ENCODE measurements around the gene NINL. TPM values are rescaled to one million over a fixed set of nuclear protein-coding genes. Genes with fewer than 3 reads are reported as not detected.

Gene NINL
- total RNA-seq, 3 donors from 2014 or later, result 0.61 to 0.71 (median 0.66) TPM

GRCh38 chr20:25422032-25422431, 163.3 kb downstream of the NINL start:
- ATAC-seq (no peak), DNase-seq (no peak)
- H3K4me3 Mint-ChIP-seq, result no peak overlapping the region
- no peaks in the 10 kb centered on the region for H3K27me3 Mint-ChIP-seq (ENCODE audit: low read depth)
- H3K36me3 Mint-ChIP-seq (ENCODE audit: insufficient read depth), result no peaks in the 10 kb centered on the region
- H3K9me3 Mint-ChIP-seq, result no peaks in the 10 kb centered on the region
- no peaks in the 10 kb centered on the region for H3K4me1 Mint-ChIP-seq (ENCODE audit: low read depth)

GRCh38 chr20:25421102-25421501, 164.2 kb downstream of the NINL start:
- Mint-ChIP-seq H3K27me3 (ENCODE audit: low read depth) (no peaks in the 10 kb centered on the region), H3K36me3 (ENCODE audit: insufficient read depth) (no peaks in the 10 kb centered on the region), H3K9me3 (no peaks in the 10 kb centered on the region), H3K4me1 (ENCODE audit: low read depth) (no peaks in the 10 kb centered on the region), H3K4me3 (no peak overlapping the region)
- DNase-seq (no peak), ATAC-seq (no peak)

GRCh38 chr20:25418776-25419175, 166.6 kb downstream of the NINL start:
- DNase-seq, result no peak
- H3K4me3 Mint-ChIP-seq, result no peak overlapping the region
- no peaks in the 10 kb centered on the region for H3K27me3 Mint-ChIP-seq (ENCODE audit: low read depth)
- ATAC-seq, result no peak
- no peaks in the 10 kb centered on the region for H3K36me3 Mint-ChIP-seq (ENCODE audit: insufficient read depth)
- no peaks in the 10 kb centered on the region for H3K4me1 Mint-ChIP-seq (ENCODE audit: low read depth)
- no peaks in the 10 kb centered on the region for H3K9me3 Mint-ChIP-seq

DNA sequence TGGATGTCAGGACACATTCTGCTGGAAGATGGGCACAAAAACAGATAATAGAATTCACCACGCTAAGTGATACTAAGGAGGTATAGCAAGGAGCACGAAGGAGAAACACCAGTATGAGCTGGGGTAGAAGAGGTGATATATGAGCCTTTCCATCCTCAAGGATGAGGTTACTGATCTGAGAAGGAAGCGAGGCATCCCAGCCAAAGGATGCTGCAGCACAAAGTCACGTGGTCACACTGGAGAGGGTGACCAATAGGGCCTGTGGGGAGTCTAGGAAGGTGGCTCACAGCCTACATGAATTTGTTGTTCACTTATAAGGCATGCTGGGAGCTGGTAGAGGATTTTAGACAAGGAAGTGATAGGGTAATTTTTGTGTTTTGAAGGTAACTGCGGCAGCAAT, 176.4 kb downstream of the NINL start:
- no peak for ATAC-seq
- DNase-seq, result no peak

DNA sequence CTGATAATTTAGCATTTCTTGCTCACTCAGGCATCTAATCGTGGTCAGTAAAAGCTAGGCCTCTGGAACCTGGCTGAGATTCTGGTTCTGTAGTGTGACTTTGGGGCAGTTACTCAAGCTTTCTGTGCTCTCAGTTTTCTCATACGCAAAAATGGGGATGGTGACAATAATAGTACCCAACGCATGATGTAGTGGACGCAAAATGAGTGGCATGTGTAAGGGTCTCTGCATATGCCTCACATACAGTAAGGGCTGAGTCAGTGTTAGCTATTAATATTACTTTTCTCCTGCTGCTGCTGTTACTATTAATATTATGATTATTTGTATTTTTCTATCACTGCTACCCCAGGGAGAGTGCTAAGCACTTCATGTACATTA, 177.2 kb downstream of the NINL start:
- ATAC-seq (peak in 1 of 2 donors; percentile 24), DNase-seq (no peak)
- Mint-ChIP-seq H3K36me3 (ENCODE audit: insufficient read depth) (peaks cover 2% of the 10 kb centered on the region), H3K27me3 (ENCODE audit: low read depth) (no peaks in the 10 kb centered on the region), H3K4me3 (peak overlapping the region; percentile 86), H3K4me1 (ENCODE audit: low read depth) (peaks cover 12% of the 10 kb centered on the region), H3K9me3 (peaks cover 7% of the 10 kb centered on the region)

More for the DNA sequence above, 176.4 kb downstream of the NINL start:
- peak overlapping the region; percentile 86 for H3K4me3 Mint-ChIP-seq
- peaks cover 3% of the 10 kb centered on the region for H3K9me3 Mint-ChIP-seq
- no peaks in the 10 kb centered on the region for H3K36me3 Mint-ChIP-seq (ENCODE audit: insufficient read depth)
- no peaks in the 10 kb centered on the region for H3K27me3 Mint-ChIP-seq (ENCODE audit: low read depth)
- peaks cover 12% of the 10 kb centered on the region for H3K4me1 Mint-ChIP-seq (ENCODE audit: low read depth)

DNA sequence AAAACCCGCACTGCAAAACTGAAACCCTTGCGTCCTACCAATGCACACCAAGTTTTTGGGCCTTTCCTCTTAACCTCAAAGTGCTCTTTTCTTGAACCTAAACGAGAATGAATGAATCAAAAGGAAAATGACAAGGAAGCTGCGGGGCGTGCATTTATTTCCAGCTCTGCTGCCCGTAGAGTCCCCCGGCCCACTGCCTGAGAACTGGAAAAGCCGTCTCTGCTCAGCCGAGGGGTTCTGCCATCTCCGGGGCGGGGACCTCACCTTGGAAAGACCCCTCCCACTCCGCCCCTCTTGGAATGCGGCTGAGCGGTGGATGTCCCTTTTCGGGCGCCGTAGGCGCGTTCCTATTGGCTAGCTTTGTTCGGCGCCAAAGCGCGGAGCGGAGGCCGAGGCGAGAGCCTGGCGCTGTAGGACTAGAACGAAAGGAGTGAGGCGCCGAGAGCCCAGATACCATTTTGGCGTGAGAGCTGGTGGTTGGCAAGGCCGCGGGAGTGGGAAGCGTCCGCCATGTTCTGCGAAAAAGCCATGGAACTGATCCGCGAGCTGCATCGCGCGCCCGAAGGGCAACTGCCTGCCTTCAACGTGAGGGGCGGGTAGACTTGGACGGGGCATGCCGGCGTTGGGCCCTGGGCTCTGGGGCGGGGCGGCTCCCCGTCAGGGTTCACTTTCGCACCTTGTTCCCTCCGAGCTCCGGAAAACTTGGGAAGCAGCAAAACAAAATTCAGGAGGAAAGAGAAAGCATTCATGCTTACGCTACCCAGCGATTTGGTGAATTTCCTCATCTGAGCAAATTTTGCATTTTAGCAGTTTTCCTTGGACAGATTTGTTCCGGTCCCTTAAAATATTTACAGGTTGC, 177.8 kb downstream of the NINL start, which contains the start of gene GINS1:
GINS1 (plus strand) TSS at position 363 of the 859 bp plus-strand sequence; CDS start at position 511, 148 bp downstream.
- DNase-seq (peak; percentile 66), ATAC-seq (peak; percentile 92 to 95)
- Mint-ChIP-seq H3K9me3 (peaks cover 11% of the 10 kb centered on the region), H3K36me3 (ENCODE audit: insufficient read depth) (peaks cover 2% of the 10 kb centered on the region), H3K4me1 (ENCODE audit: low read depth) (peaks cover 12% of the 10 kb centered on the region), H3K27me3 (ENCODE audit: low read depth) (no peaks in the 10 kb centered on the region), H3K4me3 (peak within 1 kb of the TSS; percentile 86)

Other genes starting within 250 kb of the NINL start
- 10 to 100 TPM; 21.9 to 22.6 (median 22.3) TPM for gene ABHD12, start 194.7 kb downstream of the NINL start, total RNA-seq
- 10 to 100 TPM; 15.3 to 25.4 (median 18.3) TPM for gene GINS1, start 177.9 kb downstream of the NINL start, total RNA-seq
- gene NANP, start 38.5 kb upstream of the NINL start, total RNA-seq, result 1 to 10 TPM; 6.7 to 7.8 (median 7.5) TPM
- 1 to 10 TPM; 7.5 to 7.6 (median 7.6) TPM for gene ZNF337, start 111.3 kb upstream of the NINL start, total RNA-seq